ENCODE data around the gene NDUFAF3. TPM values are rescaled to one million over a fixed set of nuclear protein-coding genes. Genes with fewer than 3 reads are reported as not detected.

NDUFAF3 gene
- total RNA-seq, 4 donors from 2014 or later: 120 to 305 (median 146) TPM

GRCh38 chr3:48982016-48982415 lies 39.9 kb upstream of the NDUFAF3 start:
- intact Hi-C loops (cut with DNase I): no loop called here

DNA sequence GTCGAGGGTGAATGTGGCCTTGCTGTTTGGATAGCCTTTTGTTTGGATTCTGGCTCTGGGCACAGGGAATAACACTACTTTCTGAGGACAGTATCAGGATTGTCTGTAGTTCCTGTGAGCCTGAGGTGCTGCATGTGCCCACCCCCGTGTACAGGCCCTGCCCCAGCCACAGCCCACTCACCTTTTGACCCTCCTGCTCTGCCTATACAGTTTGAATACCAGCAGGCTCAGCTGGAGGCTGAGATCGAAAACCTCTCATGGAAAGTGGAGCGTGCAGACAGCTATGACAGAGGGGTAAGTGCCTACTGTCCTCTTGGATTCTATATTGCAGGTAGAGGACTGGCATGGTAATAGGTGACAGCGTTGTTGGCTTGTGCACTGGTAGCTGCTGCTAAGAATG lies 39.2 kb upstream of the NDUFAF3 start:
- 78 to 87% methylated on average over 5 of the region's 5 CpGs for WGBS, 2 donors
- no peak for TF ChIP-seq POLR2A (IDR thresholded peaks at IDR 0.05)
- no peak for TF ChIP-seq CTCF (IDR thresholded peaks at IDR 0.05)
- H3K36me3 ChIP-seq: peaks cover 33 to 59% of the 10 kb centered on the region in 2 donors
- H3K27me3 ChIP-seq: no peaks in the 10 kb centered on the region
- H3K4me3 ChIP-seq (replicated peaks in 1 of 3): no peak overlapping the region
- no peaks in the 10 kb centered on the region for H3K9me3 ChIP-seq
- H3K4me1 ChIP-seq: no peaks in the 10 kb centered on the region
- no peak for DNase-seq
- H3K27ac ChIP-seq: no peak overlapping the region
- intact Hi-C loops (cut with DNase I): no loop called here

More at GRCh38 chr3:48982016-48982415, 39.9 kb upstream of the NDUFAF3 start:
- TF ChIP-seq POLR2A (IDR thresholded peaks at IDR 0.05) (no peak), CTCF (IDR thresholded peaks at IDR 0.05) (no peak)
- Histone ChIP-seq H3K4me3 (replicated peaks in 1 of 3) (no peak overlapping the region), H3K27ac (no peak overlapping the region), H3K9me3 (no peaks in the 10 kb centered on the region), H3K27me3 (no peaks in the 10 kb centered on the region), H3K36me3 (peaks cover 39 to 64% of the 10 kb centered on the region in 2 donors), H3K4me1 (no peaks in the 10 kb centered on the region)
- DNase-seq: no peak

DNA sequence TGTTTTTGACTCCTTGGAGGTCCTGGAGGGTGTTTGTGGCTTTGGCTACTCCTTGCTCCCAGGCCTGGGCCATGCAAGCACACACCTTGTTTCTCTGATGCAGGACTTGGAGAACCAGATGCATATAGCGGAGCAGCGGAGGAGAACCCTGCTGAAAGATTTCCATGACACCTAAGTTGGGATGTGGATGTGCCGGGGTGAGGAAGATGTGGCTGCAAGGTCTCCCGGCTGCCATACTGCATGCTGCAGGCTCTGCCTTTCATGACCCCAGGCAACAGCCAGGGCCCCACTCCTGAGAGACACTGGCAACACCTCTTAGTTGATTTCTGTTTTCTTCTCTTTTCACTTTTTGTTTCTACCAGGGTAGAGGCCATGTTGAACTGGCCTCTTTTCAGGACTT lies 38.8 kb upstream of the NDUFAF3 start:
- no peaks in the 10 kb centered on the region for H3K27me3 ChIP-seq
- no peak for DNase-seq
- H3K9me3 ChIP-seq: no peaks in the 10 kb centered on the region
- 94% methylated on average over 3 to 4 of the region's 4 CpGs for WGBS, 2 donors
- H3K4me3 ChIP-seq (replicated peaks in 1 of 3): no peak overlapping the region
- H3K4me1 ChIP-seq: no peaks in the 10 kb centered on the region
- H3K27ac ChIP-seq: no peak overlapping the region
- TF ChIP-seq CTCF (IDR thresholded peaks at IDR 0.05) (no peak), POLR2A (IDR thresholded peaks at IDR 0.05) (no peak)
- intact Hi-C loops (cut with DNase I): no loop called here
- H3K36me3 ChIP-seq: peaks cover 29 to 55% of the 10 kb centered on the region in 2 donors

DNA sequence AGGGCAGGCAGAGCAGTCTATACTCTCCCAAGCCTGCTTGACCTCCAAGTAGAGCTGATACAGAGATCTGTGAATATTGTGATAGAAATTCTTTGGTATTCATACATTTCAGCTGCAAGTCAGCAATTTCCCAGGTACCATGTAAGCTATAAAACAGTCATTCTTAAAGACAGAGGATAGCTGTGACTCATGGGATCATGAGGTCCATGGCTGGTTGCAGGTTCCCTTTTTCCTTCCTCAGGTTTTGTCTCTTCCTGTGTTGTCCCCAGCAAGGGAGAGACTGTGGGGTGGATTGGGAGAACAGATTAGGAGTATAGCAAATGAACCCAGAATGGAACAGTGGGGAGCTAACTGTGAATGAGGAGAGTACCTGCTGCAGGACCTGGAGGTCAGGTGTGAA lies 37.3 kb upstream of the NDUFAF3 start:
- peaks cover 6 to 8% of the 10 kb centered on the region in 2 donors for H3K4me1 ChIP-seq
- no peaks in the 10 kb centered on the region for H3K9me3 ChIP-seq
- TF ChIP-seq CTCF (IDR thresholded peaks at IDR 0.05) (no peak), POLR2A (IDR thresholded peaks at IDR 0.05) (no peak)
- no peaks in the 10 kb centered on the region for H3K27me3 ChIP-seq
- peaks cover 25 to 47% of the 10 kb centered on the region in 2 donors for H3K36me3 ChIP-seq
- intact Hi-C loops (cut with DNase I): no loop called here
- DNase-seq: no peak
- no peak overlapping the region for H3K4me3 ChIP-seq (replicated peaks in 1 of 3)
- no peak overlapping the region for H3K27ac ChIP-seq

- H3K27ac ChIP-seq: no peak overlapping the region
- no peaks in the 10 kb centered on the region for H3K27me3 ChIP-seq
- intact Hi-C loops (cut with DNase I): no loop called here
- 94 to 99% methylated on average over 7 of the region's 7 CpGs for WGBS, 2 donors
- H3K9me3 ChIP-seq: no peaks in the 10 kb centered on the region
- TF ChIP-seq POLR2A (IDR thresholded peaks at IDR 0.05): no peak
- TF ChIP-seq CTCF (IDR thresholded peaks at IDR 0.05): no peak
- H3K4me1 ChIP-seq: peaks cover 7 to 8% of the 10 kb centered on the region in 2 donors
- DNase-seq: no peak
- H3K36me3 ChIP-seq: peaks cover 14 to 34% of the 10 kb centered on the region in 2 donors
- no peak overlapping the region for H3K4me3 ChIP-seq (replicated peaks in 1 of 3)
These were observed 36.0 kb upstream of the NDUFAF3 start for GRCh38 chr3:48985831-48986376.

All from thyroid gland (tissue), 4 donors.